VCaP (cell line): ENCODE data around the gene FKBP15.
"Not testable (repeated sequence)": the region's sequence is repeated elsewhere in the genome, so short reads cannot be mapped to it uniquely, and the experiment has no call there.

Experiments
- H3K27ac ChIP-seq: fragments of 450-650 bp; 2 replicates; pipeline ENCODE4 v1.5.1; 2017
- TF ChIP-seq, protein P1 (sequence below): fragments of 450-650 bp; conservative IDR thresholded peaks from 2 replicates; pipeline ENCODE4 v1.5.1; 2017; ENCODE audit warnings: mild to moderate bottlenecking, moderate library complexity

FKBP15 gene

DNA sequence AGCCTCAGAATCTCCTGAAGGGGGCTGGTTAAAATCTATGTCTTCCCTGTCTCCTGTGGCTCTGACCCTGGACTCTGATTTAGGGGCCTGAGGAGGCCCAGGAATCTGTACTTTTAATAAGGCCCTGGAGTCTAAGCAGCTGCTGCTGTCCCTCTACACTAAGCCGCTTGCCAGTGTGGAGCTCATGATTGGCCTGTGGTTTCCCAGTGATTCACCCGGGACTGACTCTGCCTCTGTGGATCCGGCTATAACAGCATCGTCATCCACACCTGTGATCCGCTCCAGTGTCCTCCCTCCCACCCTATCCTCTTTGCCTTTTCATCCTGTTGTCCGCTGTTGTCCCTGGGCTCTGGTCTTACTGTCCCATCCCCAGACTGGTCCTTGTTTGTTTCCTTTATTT, 66.6 kb downstream of the FKBP15 start:
- H3K27ac ChIP-seq = no peak overlapping the region
- TF ChIP-seq, protein P1, sequence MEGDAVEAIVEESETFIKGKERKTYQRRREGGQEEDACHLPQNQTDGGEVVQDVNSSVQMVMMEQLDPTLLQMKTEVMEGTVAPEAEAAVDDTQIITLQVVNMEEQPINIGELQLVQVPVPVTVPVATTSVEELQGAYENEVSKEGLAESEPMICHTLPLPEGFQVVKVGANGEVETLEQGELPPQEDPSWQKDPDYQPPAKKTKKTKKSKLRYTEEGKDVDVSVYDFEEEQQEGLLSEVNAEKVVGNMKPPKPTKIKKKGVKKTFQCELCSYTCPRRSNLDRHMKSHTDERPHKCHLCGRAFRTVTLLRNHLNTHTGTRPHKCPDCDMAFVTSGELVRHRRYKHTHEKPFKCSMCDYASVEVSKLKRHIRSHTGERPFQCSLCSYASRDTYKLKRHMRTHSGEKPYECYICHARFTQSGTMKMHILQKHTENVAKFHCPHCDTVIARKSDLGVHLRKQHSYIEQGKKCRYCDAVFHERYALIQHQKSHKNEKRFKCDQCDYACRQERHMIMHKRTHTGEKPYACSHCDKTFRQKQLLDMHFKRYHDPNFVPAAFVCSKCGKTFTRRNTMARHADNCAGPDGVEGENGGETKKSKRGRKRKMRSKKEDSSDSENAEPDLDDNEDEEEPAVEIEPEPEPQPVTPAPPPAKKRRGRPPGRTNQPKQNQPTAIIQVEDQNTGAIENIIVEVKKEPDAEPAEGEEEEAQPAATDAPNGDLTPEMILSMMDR = no peak

DNA sequence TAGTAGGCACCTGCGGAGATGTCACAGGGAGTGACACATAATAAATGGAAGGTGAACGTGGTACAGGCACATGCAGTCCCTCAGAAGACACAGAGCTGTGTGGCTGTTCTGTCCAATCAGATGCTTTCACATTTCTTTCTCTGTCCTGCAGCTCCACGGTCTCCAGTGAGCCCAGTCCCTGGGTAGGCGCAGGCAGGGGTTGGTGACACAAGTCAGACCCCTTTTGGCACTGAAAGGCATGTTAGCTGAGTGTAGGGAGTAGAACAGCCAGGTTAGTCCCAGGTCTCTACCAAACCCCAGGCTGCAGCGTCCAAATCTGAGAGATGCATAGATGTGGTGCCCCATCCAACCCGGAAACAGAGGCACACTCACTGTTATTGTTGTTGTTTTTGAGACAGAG, 67.5 kb downstream of the FKBP15 start:
- TF ChIP-seq, protein P1 = no peak
- no peak overlapping the region for H3K27ac ChIP-seq

DNA sequence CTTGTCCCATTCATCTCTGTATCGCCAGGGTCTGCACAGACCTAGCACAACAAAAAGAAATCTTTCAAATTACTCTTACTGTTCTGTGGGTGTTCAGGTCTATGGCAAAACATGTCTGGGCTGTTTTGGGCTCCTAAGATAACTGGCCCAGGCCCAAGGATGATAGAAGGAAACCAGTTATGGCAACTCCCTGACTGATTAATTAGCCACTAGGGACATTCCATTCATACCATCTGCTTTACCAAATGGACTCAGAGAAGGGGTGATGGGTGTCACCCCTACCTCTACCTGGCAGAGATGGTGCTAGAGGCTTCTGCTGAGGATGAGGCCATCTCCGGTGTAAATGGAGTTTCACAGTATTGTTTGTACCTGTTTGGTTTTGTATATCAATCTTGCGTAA, 68.4 kb downstream of the FKBP15 start:
- peak overlapping the region; percentile 78 for H3K27ac ChIP-seq
- TF ChIP-seq, protein P1 = peak; percentile 39

DNA sequence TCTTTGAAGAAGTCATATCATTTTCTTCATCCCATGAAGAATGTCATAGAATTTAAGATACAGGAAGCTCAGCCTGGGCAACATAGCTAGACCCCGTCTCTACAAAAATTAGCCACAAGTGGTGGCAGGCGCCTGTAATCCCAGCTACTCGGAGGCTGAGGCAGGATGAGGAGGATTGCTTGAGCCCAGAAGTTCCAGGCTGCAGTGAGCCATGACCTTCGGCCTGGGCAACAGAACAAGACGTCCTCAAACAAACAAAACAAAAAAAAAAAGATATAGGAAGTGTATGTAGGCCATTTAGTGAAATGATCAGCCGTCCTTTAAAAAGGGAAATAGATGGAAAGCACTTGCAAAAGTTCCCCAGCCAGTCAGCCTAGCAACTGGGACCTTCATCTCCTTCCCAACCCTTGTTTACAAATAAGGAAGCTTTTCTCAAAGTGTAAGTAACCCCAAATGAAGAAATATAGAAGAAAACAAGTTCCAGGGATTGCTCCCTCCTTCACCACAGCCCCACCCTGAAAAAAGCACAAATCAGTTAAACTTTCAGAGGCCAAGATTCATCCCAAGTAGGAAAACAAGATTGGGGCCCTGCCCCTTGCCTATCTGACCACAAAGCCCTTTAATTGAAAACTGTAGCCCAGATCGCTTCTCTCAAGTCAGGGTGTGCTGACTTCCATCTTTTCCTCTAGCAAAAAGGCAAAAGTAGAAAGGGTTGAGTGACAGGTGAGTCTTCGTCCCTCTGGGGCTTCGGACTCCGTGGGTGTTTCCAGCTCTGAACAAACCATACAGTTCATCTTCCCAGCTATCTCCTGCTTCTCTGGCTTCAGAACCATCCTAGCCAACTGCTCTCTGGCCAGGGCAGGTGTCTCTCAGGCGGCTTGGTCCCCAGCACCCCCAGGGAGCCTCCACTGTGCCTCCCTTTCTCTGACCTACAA, 69.1 kb downstream of the FKBP15 start:
- H3K27ac ChIP-seq = peak overlapping the region; percentile 78
- TF ChIP-seq, protein P1 = no peak

DNA sequence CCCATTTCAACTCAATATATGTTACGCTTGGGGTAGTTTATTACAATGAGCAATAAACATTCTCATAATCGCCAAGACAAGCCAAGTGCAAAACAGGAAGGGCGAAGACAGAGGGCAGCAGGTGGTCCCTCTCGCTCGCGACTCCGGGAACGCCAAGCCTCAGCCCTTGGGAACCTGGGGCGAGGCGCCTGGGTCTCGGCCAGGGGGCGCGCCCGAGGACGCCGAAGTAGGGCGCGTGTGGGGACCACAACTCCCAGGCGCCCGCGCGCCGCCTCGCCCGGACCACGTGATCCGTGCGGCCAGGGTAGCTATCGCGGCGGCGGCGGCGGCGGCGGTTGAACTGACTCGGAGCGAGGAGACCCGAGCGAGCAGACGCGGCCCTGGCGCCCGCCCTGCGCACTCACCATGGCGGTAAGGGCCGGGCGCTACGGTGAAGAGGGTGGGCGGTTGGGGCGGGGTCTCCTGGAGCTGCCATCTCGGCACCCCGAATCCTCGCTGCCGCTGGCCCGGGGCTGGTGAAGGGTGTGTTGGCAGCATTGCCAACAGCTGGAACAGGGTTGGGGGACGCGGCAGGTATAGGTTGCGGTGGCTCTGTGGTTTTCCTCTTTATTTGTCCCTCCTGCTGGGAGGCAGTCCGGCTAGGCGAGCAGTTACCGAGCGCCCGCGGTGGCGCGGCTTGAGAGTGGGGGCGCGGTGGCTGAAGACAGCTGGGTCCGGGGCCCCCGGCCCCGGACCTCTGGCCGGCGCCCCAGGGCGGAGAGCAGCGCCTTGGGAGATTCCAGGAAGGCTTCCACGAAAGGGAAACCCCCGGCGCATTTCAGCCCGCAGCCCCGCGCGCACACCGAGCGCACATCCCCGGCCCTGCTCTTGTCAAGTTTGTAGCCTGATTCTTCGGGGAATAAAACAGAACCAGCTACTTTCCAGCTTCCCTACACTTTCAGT, 70.1 kb downstream of the FKBP15 start, which contains the start of gene SLC31A2:
Gene SLC31A2, plus strand, starts transcription at position 338 of the 942 bp plus-strand sequence. Its CDS starts 68 bp downstream, at position 406.
- H3K27ac ChIP-seq = peak within 1 kb of the TSS; percentile 78

DNA sequence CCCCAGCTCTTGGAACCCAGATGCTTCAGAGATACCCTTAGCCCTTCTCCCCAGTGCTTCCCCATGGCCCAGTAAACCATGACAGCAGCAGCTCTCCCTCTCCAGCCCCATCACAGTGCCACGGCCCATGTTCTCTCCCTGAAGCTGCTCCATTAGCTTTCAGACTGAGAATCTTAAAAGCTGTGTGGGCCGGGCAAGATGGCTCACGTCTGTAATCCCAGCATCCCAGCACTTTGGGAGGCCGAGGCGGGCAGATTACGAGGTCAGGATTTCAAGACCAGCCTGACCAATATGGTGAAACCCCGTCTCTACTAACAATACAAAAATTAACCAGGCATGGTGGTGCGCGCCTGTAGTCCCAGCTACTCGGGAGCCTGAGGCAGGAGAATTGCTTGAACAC, 71.5 kb downstream of the FKBP15 start:
- not testable (repeated sequence) for H3K27ac ChIP-seq

More for the DNA sequence above, 70.1 kb downstream of the FKBP15 start, which contains the start of gene SLC31A2:
- TF ChIP-seq, protein P1 = peak; percentile 45

DNA sequence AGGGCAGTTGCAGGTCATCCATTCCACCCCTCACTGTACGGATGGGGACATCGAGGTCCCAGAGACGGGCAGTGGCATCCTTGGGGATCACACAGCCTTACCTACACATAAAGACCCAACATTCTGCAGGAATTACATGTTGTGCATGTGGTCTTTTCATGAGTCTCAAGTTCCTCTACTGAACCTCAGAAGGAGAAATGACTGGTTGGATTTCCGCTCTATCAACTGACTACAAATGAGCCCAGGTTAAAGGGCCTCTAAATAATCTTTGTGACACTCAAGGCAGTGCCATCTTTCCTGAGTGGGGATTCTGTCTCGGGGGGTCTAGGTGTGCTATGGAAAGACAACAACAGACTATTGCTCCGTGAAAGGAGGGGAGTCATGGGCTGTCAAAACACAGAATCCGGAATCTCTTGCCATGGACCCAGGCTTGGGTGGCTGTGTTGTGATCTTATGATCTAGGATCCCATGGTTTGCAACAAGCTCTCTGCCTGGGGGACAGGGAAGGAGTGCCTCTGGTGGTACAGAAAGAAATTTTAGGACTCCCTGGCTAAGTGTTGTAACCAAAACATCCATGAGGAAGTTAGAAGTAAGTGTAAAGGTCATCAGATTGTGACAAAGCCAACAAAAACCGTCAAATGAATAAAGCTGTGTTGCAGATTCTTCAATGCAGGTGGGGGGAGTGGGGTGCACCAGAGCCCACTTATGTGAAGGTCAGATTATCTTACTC, 72.1 kb downstream of the FKBP15 start:
- no peak overlapping the region for H3K27ac ChIP-seq
- TF ChIP-seq, protein P1 = no peak
